Cerebellar cortex (tissue), 1 donor: Measurements from ENCODE around the gene MYO1H.
"Not testable (repeated sequence)": the region's sequence is repeated elsewhere in the genome, so short reads cannot be mapped to it uniquely, and the experiment has no call there.

Experiments used
- DNase-seq: peaks from one replicate; pipeline ENCODE4 v3.0.0-alpha.2; 2015; ENCODE audit warnings: low spot score

Gene MYO1H

GRCh38 chr12:109347589-109347988, at the start of gene MYO1H:
MYO1H (plus strand) TSS chr12:109347900; CDS start chr12:109347961, 61 bp downstream.
- no peak for DNase-seq

GRCh38 chr12:109299849-109300248, 47.9 kb upstream of the MYO1H start:
- DNase-seq, result no peak

DNA sequence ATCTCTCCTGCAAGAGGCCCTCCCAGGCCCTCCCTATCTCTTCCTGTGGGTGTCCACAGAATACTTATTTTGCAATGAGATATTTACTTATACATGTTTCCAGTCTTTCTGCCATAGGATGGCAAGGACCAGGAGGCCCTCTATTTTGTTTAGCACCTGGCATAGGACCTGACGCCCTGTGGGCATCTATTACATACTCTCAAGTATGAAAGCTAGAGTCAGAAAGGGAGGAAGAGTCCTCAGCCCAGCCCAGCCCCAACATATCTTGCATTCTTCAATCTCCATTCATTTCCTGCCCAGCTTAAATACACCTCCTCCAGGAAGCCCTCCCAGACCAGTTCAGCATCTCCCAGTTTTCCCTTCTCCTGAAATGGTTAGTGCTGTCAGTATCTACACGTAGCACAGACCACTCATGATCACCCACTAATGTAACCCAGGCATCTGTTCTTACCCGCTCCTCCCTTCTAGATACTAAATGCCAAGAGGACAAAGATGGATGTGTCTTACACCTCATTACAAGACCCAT, 46.0 kb upstream of the MYO1H start:
- no peak for DNase-seq

DNA sequence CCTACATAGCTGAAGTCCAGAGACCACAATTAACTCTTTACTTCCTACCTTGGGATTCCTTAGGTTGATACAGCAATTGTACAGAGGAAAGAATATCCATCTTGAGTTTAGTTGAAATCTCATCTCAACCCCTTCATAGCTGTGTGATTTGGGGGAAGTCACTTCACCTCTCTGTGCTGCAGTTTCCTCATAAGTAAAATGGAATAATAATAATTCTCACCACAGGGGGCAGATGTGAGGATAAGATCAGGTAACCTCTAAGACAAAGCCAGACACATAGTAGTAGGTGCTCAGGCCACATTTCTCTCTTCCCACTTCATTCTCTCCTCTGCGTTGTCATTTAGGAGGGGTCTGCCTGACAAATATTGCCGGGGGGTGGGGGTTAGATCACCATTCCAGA, 45.3 kb upstream of the MYO1H start:
- no peak for DNase-seq

- DNase-seq, result no peak
Observed at GRCh38 chr12:109302770-109303169, 44.9 kb upstream of the MYO1H start.

DNA sequence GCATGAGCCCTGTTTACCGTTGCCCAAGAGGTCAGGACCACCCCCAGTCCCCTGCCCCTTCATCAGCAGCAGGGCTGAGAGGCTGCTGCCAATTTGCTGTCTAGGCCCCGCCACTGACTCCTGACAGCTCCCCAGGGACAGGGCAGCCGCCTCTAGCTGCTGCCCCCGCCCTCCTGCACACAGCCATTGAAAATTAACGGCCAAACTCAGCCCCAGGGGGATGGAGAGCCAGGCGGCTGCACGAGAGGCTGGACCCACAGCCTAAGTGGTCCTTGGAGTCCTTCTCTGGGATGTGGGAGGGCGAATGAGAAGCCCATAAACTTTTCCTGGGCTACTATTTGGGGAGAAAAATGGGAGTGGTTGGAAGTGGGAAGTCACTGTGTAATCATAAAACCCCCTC, 43.2 kb upstream of the MYO1H start:
- no peak for DNase-seq

GRCh38 chr12:109305547-109305946, 42.2 kb upstream of the MYO1H start:
- no peak for DNase-seq

- DNase-seq, result no peak
Observed at GRCh38 chr12:109307051-109307450, 40.6 kb upstream of the MYO1H start.

GRCh38 chr12:109308534-109309380, 38.9 kb upstream of the MYO1H start, which contains the start of gene FOXN4:
FOXN4 (minus strand) TSS chr12:109309284; CDS start chr12:109308321, 963 bp downstream.
- no peak for DNase-seq

DNA sequence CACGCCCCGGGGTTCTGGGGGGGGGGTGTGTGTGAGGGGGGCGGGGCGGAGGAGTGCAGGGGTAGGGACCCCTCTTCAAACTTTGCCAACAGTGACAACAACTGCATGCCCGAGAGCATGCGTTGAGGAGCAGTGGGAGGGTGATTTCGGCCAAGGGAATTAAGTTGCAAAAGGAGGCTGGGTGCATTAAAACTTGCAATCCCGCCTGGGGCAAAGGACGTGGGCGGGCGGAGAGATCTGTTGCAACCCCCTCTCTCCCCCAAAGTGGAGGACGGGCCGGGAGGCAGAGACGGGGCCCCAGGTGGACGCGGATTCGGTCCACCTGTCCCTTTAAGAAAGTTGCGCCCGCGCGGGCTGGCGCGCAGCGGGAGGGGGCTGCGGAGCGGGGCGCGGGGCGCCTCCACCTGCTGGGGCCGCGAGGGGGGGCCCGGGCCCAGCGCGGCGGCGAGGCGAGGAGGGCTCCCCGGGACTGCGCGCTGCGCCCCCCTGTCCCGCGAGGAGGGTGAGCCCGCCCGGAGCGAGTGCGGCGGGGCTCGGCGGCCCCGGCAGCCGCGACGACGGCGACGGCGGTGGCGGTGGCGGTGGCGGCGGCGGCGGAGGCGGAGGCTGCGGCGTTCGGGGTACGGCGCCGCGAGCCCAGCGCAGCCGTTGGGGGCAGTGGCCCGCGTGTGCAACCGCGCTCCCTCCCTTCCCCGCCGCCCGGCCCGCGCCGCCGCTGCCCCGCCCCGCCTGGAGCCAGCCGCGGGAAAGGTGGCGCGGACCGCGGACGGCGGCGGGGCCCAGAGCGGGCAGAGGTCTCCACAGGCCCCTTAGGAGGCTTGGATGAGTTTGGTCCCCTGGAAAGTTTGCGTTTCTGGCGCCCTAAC, 38.1 kb upstream of the MYO1H start:
- no peak for DNase-seq

GRCh38 chr12:109310247-109311125, 37.2 kb upstream of the MYO1H start:
- no peak for DNase-seq

DNA sequence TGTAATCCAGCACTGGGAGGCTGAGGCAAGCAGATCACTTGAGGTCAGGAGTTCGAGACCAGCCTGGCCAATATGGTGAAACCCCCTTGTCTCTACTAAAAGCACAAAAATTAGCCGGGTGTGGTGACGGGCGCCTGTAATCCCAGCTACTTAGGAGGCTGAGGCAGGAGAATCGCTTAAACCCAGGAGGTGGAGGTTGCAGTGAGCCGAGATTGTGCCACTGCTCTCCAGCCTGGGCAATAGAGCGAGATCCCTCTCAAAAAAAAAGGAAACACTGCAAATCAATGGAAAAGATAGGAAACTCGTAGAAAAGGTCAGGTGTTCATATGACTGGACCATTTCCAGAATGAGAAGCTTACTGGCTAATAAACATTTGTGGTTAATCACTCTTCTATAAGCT, 26.4 kb upstream of the MYO1H start:
- DNase-seq, result not testable (repeated sequence)

DNA sequence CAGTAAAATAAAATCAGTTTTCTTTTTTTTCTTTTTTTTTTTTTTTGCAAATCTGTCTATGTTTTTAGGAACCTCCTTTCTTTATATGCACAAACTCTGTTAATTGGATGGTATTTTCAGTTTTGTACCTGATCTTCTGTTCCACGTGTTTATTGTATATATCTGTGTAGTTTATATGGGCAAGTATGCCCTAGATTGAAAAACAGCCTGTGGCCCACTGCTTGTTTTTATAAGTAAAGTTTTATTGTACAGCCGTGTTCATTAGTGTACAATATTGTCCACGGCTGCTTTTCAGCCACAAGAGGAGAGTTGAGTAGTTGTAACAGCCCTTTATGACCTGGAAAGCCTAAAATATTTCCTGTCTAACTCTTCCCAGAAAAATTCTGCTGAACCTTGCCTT, 18.7 kb upstream of the MYO1H start:
- DNase-seq, result no peak

GRCh38 chr12:109329686-109330085, 18.0 kb upstream of the MYO1H start:
- no peak for DNase-seq

GRCh38 chr12:109330282-109331230, 17.1 kb upstream of the MYO1H start:
- no peak for DNase-seq

GRCh38 chr12:109331301-109331952, 16.3 kb upstream of the MYO1H start:
- DNase-seq, result no peak

DNA sequence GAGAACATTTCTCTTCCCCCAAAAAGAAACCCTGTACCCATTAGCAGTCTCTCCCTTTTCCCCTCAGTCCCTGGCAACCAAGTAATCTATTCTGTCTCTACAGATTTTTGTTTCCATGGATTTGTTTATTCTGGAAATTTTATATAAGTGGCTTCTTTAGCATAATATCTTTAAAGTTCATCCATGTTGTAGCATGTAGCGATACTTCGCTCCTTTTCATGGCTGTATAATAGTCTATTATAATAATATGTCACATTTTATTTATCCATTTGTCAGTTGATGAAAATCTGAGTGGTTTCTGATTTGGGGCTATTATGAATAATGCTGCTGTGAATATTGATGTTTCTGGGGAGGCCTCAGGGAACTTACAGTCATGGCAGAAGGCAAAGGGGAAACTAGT, 12.8 kb upstream of the MYO1H start:
- no peak for DNase-seq

DNA sequence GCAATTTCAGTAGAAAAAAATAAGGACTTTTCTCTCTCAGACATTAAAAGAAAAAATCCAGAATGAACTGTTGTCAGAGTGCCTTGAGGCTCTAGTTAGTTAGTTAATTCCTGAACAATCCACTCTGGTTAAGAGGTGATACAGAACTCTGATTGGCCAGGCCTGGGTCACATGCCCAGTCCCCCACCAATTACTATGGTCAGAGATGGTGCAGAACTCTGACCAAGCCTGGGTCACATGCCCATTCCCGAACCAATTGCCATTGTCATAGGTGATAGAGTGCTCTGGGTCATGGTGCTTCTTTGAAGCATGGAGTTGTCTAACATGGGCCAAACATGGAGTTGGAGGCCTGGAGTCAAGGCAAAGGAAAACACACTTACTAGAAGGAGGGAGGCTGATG, 11.1 kb upstream of the MYO1H start:
- no peak for DNase-seq

DNA sequence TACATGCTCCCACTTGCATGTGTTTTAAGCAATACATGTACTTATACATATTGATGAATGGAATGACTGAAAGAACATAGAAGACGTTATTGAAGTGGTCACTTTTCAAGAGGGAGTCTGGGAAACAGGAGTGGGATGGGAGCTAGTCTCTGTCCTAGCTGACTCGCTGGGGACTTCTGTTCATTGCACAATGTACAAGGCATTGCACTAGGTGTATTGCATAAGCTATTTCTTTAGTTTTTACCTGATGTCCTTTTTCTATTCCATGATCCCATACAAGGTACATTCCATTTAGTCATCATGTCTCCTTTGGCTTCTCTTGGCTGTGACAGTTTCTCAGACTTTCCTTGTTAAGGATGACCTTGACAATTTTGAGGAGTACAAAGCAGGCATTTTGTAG, 4.0 kb upstream of the MYO1H start:
- DNase-seq, result no peak

DNA sequence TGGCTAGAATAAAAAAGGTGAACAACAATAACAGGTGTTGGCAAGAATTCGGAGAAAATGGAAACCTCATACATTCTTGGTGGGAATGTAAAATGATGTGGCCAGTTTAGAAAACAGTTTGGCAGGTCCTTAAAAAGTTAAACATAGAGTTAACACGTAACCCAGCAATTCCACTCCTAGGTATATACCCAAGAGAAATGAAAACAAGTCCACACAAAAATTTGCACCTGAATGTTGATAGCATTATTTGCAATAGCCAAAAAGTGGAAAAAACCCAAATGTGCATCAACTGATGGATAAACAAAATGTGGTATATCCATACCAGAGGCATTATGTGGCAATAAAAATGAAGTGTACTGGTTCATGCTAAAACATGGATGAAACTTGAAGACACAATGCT, 2.3 kb upstream of the MYO1H start:
- no peak for DNase-seq
